ENCODE results near the gene CUL2. TPM values are rescaled to one million over a fixed set of nuclear protein-coding genes. Genes with fewer than 3 reads are reported as not detected.

Gene CUL2
- total RNA-seq, 4 donors from 2014 or later: 23.2 to 32.0 (median 24.5) TPM

GRCh38 chr10:35041502-35041879, 48.6 kb downstream of the CUL2 start:
- no peak for TF ChIP-seq CTCF (IDR thresholded peaks at IDR 0.05; ENCODE audit: low read depth)

GRCh38 chr10:35040760-35041501, 49.2 kb downstream of the CUL2 start:
- no peak for TF ChIP-seq CTCF (IDR thresholded peaks at IDR 0.05; ENCODE audit: low read depth)

- no peak for TF ChIP-seq CTCF (IDR thresholded peaks at IDR 0.05; ENCODE audit: low read depth)
Observed at GRCh38 chr10:35037104-35037503, 53.0 kb downstream of the CUL2 start.

- TF ChIP-seq CTCF (IDR thresholded peaks at IDR 0.05; ENCODE audit: low read depth): no peak
Observed at GRCh38 chr10:35035606-35036005, 54.5 kb downstream of the CUL2 start.

- TF ChIP-seq CTCF (IDR thresholded peaks at IDR 0.05; ENCODE audit: low read depth): no peak
Observed at GRCh38 chr10:35027567-35027966, 62.6 kb downstream of the CUL2 start.

GRCh38 chr10:35025916-35026315, 64.2 kb downstream of the CUL2 start:
- TF ChIP-seq CTCF (IDR thresholded peaks at IDR 0.05; ENCODE audit: low read depth): no peak

- TF ChIP-seq CTCF (IDR thresholded peaks at IDR 0.05; ENCODE audit: low read depth): no peak
Observed at GRCh38 chr10:35020481-35020880, 69.7 kb downstream of the CUL2 start.

All from subcutaneous adipose tissue (tissue), 4 donors.